ENCODE data around the gene ANO1. TPM values are rescaled to one million over a fixed set of nuclear protein-coding genes. Genes with fewer than 3 reads are reported as not detected.

ANO1 gene
- polyA plus RNA-seq, 1 of the 3 experiments (the other 2 are of a cell fraction): not detected

DNA sequence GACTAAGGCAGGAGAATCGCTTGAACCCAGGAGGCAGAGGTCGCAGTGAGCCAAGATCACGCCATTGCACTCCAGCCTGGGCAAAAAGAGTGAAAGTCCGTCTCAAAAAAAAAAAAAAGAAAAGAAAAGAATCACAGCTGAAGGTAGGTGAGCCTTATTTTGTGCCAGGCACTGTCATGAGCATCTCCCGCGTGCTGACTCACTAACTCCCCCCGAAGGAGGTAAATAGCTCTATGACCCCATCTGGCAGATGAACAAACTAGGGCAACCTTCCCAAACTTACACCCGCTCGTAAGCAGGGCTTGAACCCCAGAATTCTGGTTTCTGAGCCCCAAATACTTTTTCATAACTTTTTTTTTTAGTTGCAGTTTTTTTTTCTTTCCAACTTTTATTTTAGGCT is 60.3 kb downstream of the ANO1 start:
- H3F3A ChIP-seq (replicated peaks; ENCODE audit: insufficient read depth): no peaks in the 10 kb centered on the region
- ChIA-PET POLR2A (no interaction called here), CTCF (interaction anchor here (0.7 kb wide), 1 partner anchor 615 kb away, joined by 3 read pairs; no protein-coding TSS in a partner anchor)

DNA sequence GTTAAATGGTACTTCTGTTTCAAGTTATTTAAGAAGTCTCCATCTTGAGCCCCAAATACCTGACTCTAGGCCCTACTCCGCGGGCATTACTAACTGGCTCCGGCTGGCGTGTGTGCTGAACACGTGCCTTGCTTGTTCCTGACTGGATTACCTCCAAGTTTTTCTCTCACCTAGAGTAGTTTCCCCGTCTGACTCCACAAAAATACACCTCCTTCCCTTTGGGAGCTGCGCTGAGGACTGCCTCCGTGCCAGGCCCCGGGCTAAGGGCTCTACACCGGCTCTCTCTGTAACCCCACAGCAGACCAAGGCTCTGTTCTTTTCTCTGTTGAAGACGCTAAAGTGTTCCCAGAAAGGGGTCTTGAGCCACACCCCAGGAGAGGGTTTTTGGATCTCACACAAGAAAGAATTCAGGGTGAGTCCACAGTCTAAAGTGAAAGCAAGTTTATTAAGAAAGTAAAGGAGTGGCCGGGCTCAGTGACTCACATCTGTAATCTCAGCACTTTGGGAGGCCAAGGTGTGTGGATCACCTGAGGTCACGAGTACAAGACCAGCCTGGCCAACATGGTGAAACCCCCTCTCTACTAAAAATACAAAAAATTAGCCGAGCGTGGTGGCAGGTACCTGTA is 61.8 kb downstream of the ANO1 start:
- Histone ChIP-seq H3K9me2 (no peaks in the 10 kb centered on the region), H3K27ac (ENCODE audit: low read depth in 2 of 2, low read length in 1 of 2) (no peak overlapping the region), H2AFZ (ENCODE audit: low read depth) (no peak overlapping the region), H3K79me2 (ENCODE audit: insufficient read depth) (no peaks in the 10 kb centered on the region), H3K4me1 (ENCODE audit: control insufficient read depth in 1 of 2, insufficient read depth in 2 of 2, low read depth in 1 of 2, low read length in 1 of 2) (0 out of 4 replicates have a peak, but pooled peaks cover 0 to 4% of the 10 kb centered on the region in 2 experiments), H4K20me1 (ENCODE audit: insufficient read depth) (no peaks in the 10 kb centered on the region), H3K9me3 (no peaks in the 10 kb centered on the region), H3K27me3 (ENCODE audit: insufficient read depth) (no peaks in the 10 kb centered on the region), H3F3A (replicated peaks; ENCODE audit: insufficient read depth) (no peaks in the 10 kb centered on the region), H3K4me2 (no peak overlapping the region), H3K4me3 (ENCODE audit: low read depth in 2 of 2, low read length in 1 of 2) (no peak overlapping the region), H3K36me3 (replicated peaks in 1 of 2; ENCODE audit: control insufficient read depth in 1 of 2, insufficient read depth in 2 of 2, low read length in 1 of 2) (no peaks in the 10 kb centered on the region), H3K9ac (no peak overlapping the region)
- CTCF ChIA-PET: no interaction called here
- WGBS (ENCODE audit: low lambda C conversion rate): 59% methylated on average over 15 of the region's 15 CpGs
- POLR2A ChIA-PET: no interaction called here
- no peak for DNase-seq
- TF ChIP-seq MXI1 (IDR thresholded peaks at IDR 0.05; ENCODE audit: low read depth, low read length) (no peak), SIN3A (IDR thresholded peaks at IDR 0.05; ENCODE audit: borderline replicate concordance, low read depth, low read length) (no peak), RAD21 (IDR thresholded peaks at IDR 0.05; ENCODE audit: low read length) (no peak), EP300 (IDR thresholded peaks at IDR 0.05; ENCODE audit: borderline replicate concordance in 1 of 2, low read depth in 1 of 2, low read length in 1 of 2) (no peak), CHD2 (IDR thresholded peaks at IDR 0.05; ENCODE audit: low read length, partially characterized antibody) (no peak), FOXJ3 (CRISPR knock-in tag; IDR thresholded peaks at IDR 0.05) (no peak)
- TF ChIP-seq, protein P1, sequence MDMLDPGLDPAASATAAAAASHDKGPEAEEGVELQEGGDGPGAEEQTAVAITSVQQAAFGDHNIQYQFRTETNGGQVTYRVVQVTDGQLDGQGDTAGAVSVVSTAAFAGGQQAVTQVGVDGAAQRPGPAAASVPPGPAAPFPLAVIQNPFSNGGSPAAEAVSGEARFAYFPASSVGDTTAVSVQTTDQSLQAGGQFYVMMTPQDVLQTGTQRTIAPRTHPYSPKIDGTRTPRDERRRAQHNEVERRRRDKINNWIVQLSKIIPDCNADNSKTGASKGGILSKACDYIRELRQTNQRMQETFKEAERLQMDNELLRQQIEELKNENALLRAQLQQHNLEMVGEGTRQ (IDR thresholded peaks at IDR 0.05; ENCODE audit: borderline replicate concordance, low read depth, low read length): no peak
- TF ChIP-seq, protein P2, sequence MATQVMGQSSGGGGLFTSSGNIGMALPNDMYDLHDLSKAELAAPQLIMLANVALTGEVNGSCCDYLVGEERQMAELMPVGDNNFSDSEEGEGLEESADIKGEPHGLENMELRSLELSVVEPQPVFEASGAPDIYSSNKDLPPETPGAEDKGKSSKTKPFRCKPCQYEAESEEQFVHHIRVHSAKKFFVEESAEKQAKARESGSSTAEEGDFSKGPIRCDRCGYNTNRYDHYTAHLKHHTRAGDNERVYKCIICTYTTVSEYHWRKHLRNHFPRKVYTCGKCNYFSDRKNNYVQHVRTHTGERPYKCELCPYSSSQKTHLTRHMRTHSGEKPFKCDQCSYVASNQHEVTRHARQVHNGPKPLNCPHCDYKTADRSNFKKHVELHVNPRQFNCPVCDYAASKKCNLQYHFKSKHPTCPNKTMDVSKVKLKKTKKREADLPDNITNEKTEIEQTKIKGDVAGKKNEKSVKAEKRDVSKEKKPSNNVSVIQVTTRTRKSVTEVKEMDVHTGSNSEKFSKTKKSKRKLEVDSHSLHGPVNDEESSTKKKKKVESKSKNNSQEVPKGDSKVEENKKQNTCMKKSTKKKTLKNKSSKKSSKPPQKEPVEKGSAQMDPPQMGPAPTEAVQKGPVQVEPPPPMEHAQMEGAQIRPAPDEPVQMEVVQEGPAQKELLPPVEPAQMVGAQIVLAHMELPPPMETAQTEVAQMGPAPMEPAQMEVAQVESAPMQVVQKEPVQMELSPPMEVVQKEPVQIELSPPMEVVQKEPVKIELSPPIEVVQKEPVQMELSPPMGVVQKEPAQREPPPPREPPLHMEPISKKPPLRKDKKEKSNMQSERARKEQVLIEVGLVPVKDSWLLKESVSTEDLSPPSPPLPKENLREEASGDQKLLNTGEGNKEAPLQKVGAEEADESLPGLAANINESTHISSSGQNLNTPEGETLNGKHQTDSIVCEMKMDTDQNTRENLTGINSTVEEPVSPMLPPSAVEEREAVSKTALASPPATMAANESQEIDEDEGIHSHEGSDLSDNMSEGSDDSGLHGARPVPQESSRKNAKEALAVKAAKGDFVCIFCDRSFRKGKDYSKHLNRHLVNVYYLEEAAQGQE (IDR thresholded peaks at IDR 0.05; ENCODE audit: low read depth, low read length): no peak

More for the DNA sequence above, 60.3 kb downstream of the ANO1 start:
- H3K9me3 ChIP-seq: no peaks in the 10 kb centered on the region
- no peak overlapping the region for H3K4me3 ChIP-seq (ENCODE audit: low read depth in 2 of 2, low read length in 1 of 2)
- no peaks in the 10 kb centered on the region for H3K79me2 ChIP-seq (ENCODE audit: insufficient read depth)
- no peaks in the 10 kb centered on the region for H3K36me3 ChIP-seq (replicated peaks in 1 of 2; ENCODE audit: control insufficient read depth in 1 of 2, insufficient read depth in 2 of 2, low read length in 1 of 2)
- no peaks in the 10 kb centered on the region for H3K9me2 ChIP-seq
- H3K27ac ChIP-seq (ENCODE audit: low read depth in 2 of 2, low read length in 1 of 2): no peak overlapping the region
- no peak for DNase-seq
- H2AFZ ChIP-seq (ENCODE audit: low read depth): no peak overlapping the region
- no peaks in the 10 kb centered on the region for H3K27me3 ChIP-seq (ENCODE audit: insufficient read depth)
- TF ChIP-seq, protein P1 (IDR thresholded peaks at IDR 0.05; ENCODE audit: borderline replicate concordance, low read depth, low read length): no peak
- no peak for TF ChIP-seq EZH2phosphoT487 (IDR thresholded peaks at IDR 0.05; ENCODE audit: borderline replicate concordance, low read depth)
- TF ChIP-seq YY1 (IDR thresholded peaks at IDR 0.05; ENCODE audit: low read depth): no peak
- TF ChIP-seq CHD2 (IDR thresholded peaks at IDR 0.05; ENCODE audit: low read length, partially characterized antibody): no peak
- WGBS (ENCODE audit: low lambda C conversion rate): 78% methylated on average over 9 of the region's 9 CpGs
- H3K4me2 ChIP-seq: no peak overlapping the region
- 0 out of 4 replicates have a peak, but pooled peaks cover 0 to 4% of the 10 kb centered on the region in 2 experiments for H3K4me1 ChIP-seq (ENCODE audit: control insufficient read depth in 1 of 2, insufficient read depth in 2 of 2, low read depth in 1 of 2, low read length in 1 of 2)
- H3K9ac ChIP-seq: no peak overlapping the region
- no peaks in the 10 kb centered on the region for H4K20me1 ChIP-seq (ENCODE audit: insufficient read depth)
